DND-41 (cell line): ENCODE measurements around the gene ALPL.

Source experiments
- CTCF ChIP-seq: IDR thresholded peaks from 2 replicates; pipeline ENCODE4 v1.5.1; 2012; ENCODE audit warnings: borderline replicate concordance, low read length, moderate library complexity, mild to moderate bottlenecking; ENCODE audit not compliant: poor library complexity, severe bottlenecking; ENCODE audit errors: extremely low read depth
- EZH2 ChIP-seq: IDR thresholded peaks from 3 replicates; pipeline ENCODE4 v1.6.1; 2012; ENCODE audit warnings: borderline replicate concordance, low read depth, mild to moderate bottlenecking, moderate library complexity, low read length, inconsistent platforms; ENCODE audit not compliant: severe bottlenecking

GRCh38 chr1:21492356-21492625 lies 16.9 kb upstream of the ALPL start:
- TF ChIP-seq CTCF (no peak), EZH2 (no peak)
